ENCODE data around the gene TP63.

GRCh38 chr3:189899186-189899585, 268.0 kb downstream of the TP63 start:
- TF ChIP-seq YY1 (IDR thresholded peaks at IDR 0.05; ENCODE audit: insufficient read depth, insufficient read length) (no peak), ZNF274 (IDR thresholded peaks at IDR 0.05; ENCODE audit: low read depth, low read length) (no peak), SUZ12 (IDR thresholded peaks at IDR 0.05; ENCODE audit: extremely low read depth, insufficient read depth, insufficient read length) (no peak)
